Erythroblast (primary cell): ENCODE results near the gene C5.

ENCODE experiments used
- GATA1 ChIP-seq: IDR thresholded peaks from 2 replicates; pipeline ENCODE4 v1.6.1; 2011; ENCODE audit warnings: low read depth, mild to moderate bottlenecking, control low read depth, low read length, moderate library complexity
- POLR2A ChIP-seq: IDR thresholded peaks from 2 replicates; pipeline ENCODE4 v1.6.1; 2011; ENCODE audit warnings: mild to moderate bottlenecking, low read length

GRCh38 chr9:121075251-121076036 is 25.4 kb upstream of the C5 start:
- TF ChIP-seq POLR2A = no peak
- TF ChIP-seq GATA1 = no peak
